Measurements from ENCODE around the gene TREX2.

DNA sequence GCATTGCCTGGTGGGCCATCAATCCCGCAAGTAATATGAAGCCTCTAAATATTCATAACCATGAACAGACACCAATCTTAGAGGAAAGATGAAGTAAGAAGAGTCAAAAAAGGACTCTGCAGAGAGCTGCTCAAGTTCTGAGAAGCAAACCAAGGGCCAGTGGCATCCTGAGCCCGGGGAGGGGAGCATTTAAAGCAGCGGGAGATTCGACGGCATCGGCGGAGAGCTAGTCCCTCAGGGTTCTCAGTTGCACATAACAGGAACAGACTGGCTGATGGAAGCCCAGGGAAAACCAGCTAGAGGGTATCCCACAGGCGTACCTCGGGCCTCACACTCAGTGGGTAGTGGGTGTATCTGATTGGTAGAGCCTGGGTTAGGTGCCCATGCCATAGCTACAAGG lies 39.8 kb downstream of the TREX2 start:
- TF ChIP-seq POLR2AphosphoS5 (IDR thresholded peaks at IDR 0.05; ENCODE audit: low read depth) (no peak), SPI1 (IDR thresholded peaks at IDR 0.05; ENCODE audit: borderline replicate concordance, low read depth) (no peak)
- TF ChIP-seq, protein P1, sequence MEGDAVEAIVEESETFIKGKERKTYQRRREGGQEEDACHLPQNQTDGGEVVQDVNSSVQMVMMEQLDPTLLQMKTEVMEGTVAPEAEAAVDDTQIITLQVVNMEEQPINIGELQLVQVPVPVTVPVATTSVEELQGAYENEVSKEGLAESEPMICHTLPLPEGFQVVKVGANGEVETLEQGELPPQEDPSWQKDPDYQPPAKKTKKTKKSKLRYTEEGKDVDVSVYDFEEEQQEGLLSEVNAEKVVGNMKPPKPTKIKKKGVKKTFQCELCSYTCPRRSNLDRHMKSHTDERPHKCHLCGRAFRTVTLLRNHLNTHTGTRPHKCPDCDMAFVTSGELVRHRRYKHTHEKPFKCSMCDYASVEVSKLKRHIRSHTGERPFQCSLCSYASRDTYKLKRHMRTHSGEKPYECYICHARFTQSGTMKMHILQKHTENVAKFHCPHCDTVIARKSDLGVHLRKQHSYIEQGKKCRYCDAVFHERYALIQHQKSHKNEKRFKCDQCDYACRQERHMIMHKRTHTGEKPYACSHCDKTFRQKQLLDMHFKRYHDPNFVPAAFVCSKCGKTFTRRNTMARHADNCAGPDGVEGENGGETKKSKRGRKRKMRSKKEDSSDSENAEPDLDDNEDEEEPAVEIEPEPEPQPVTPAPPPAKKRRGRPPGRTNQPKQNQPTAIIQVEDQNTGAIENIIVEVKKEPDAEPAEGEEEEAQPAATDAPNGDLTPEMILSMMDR (IDR thresholded peaks at IDR 0.05; ENCODE audit: insufficient read depth, low read length) = no peak

All from HL-60 (cell line).